SJCRH30 (cell line): ENCODE data around the gene BCAN. TPM values are rescaled to one million over a fixed set of nuclear protein-coding genes. Genes with fewer than 3 reads are reported as not detected.
A peak's percentile ranks its signal among the peaks of the same experiment; 100 is the strongest.

Experiments
- DNase-seq, 2 experiments: peaks; one replicate each; pipeline ENCODE4 v3.0.0-alpha.2; 2015 to 2020
- H3K27ac ChIP-seq: fragments of 250-450 bp; sonication (Bioruptor Pico); 2 replicates; pipeline ENCODE4 v1.5.1; 2020; ENCODE audit warnings: mild to moderate bottlenecking, moderate library complexity
- H3K27me3 ChIP-seq: fragments of 250-450 bp; sonication (Bioruptor Pico); 2 replicates; pipeline ENCODE4 v1.5.1; 2020; ENCODE audit warnings: mild to moderate bottlenecking, moderate library complexity
- H3K36me3 ChIP-seq: fragments of 250-450 bp; sonication (Bioruptor Pico); 2 replicates; pipeline ENCODE4 v1.5.1; 2020; ENCODE audit warnings: mild to moderate bottlenecking, moderate library complexity
- H3K4me1 ChIP-seq: fragments of 250-450 bp; sonication (Bioruptor Pico); 2 replicates; pipeline ENCODE4 v1.5.1; 2020; ENCODE audit warnings: mild to moderate bottlenecking, moderate library complexity
- H3K4me3 ChIP-seq: fragments of 250-450 bp; sonication (Bioruptor Pico); 2 replicates; pipeline ENCODE4 v1.5.1; 2020; ENCODE audit warnings: mild to moderate bottlenecking, moderate library complexity
- H3K9me3 ChIP-seq: fragments of 250-450 bp; sonication (Bioruptor Pico); replicated peaks from 2 replicates; pipeline ENCODE4 v1.5.1; 2020; ENCODE audit warnings: mild to moderate bottlenecking, moderate library complexity
- total RNA-seq: library from RNA; depleted of rRNA; stranded (reverse); fragments of >200 nt; shearing (Covaris generic); gene quantifications from 2 replicates; pipeline ENCODE4 v1.2.3, GENCODE V29; 2014

The BCAN gene
- total RNA-seq, 1 experiment from 2014 or later = not detected

DNA sequence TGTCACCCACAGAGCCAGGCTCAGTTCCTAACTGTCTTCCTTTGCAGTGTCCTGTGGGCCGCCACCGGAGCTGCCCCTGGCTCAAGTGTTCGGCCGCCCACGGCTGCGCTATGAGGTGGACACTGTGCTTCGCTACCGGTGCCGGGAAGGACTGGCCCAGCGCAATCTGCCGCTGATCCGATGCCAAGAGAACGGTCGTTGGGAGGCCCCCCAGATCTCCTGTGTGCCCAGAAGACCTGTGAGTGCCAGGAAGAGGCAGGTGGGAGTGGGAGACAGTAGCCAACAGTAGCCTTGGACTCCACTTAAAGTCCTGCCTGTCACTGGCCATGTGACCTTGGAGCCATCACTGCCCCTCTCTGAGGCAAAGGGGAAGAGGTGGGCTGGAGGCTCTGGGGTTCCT, 16.6 kb downstream of the BCAN start:
- no peaks in the 10 kb centered on the region for H3K36me3 ChIP-seq
- H3K4me3 ChIP-seq = no peak overlapping the region
- H3K9me3 ChIP-seq = no peaks in the 10 kb centered on the region
- no peak for DNase-seq
- peaks cover 28% of the 10 kb centered on the region for H3K4me1 ChIP-seq
- H3K27me3 ChIP-seq = no peaks in the 10 kb centered on the region
- H3K27ac ChIP-seq = no peak overlapping the region

GRCh38 chr1:156658945-156659574, 17.1 kb downstream of the BCAN start:
- Histone ChIP-seq H3K9me3 (no peaks in the 10 kb centered on the region), H3K27ac (no peak overlapping the region), H3K4me1 (peaks cover 33% of the 10 kb centered on the region), H3K4me3 (no peak overlapping the region), H3K27me3 (no peaks in the 10 kb centered on the region), H3K36me3 (no peaks in the 10 kb centered on the region)
- no peak for DNase-seq

GRCh38 chr1:156659661-156659987, 17.7 kb downstream of the BCAN start:
- Histone ChIP-seq H3K9me3 (no peaks in the 10 kb centered on the region), H3K4me1 (peaks cover 38% of the 10 kb centered on the region), H3K36me3 (no peaks in the 10 kb centered on the region), H3K27ac (no peak overlapping the region), H3K27me3 (no peaks in the 10 kb centered on the region), H3K4me3 (peak overlapping the region; percentile 59)
- no peak for DNase-seq

- H3K4me3 ChIP-seq = peak overlapping the region; percentile 59
- H3K4me1 ChIP-seq = peaks cover 41% of the 10 kb centered on the region
- DNase-seq = peak; percentile 97 to 98
- no peaks in the 10 kb centered on the region for H3K9me3 ChIP-seq
- no peaks in the 10 kb centered on the region for H3K36me3 ChIP-seq
- no peaks in the 10 kb centered on the region for H3K27me3 ChIP-seq
- peak overlapping the region; percentile 99 for H3K27ac ChIP-seq
Measured at GRCh38 chr1:156659988-156660751, 18.3 kb downstream of the BCAN start.

DNA sequence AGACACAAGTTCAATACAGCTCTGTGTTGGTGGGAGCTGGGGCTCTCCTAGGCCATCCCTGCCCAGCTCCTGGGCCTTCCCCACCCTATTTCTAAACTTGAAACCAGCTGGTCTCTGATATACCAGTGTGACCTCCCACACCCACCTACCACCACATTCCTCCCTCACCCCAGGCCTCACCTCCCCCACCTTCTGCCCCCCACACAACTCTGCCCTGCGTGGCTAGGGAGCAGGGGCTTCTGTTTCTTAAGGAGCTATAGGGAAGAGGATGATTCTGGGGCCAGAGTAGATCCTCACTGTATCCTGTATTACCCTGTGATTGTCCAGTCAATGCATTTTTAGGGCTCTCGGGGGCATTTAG, 18.8 kb downstream of the BCAN start:
- H3K4me3 ChIP-seq = peak overlapping the region; percentile 59
- H3K36me3 ChIP-seq = no peaks in the 10 kb centered on the region
- H3K27me3 ChIP-seq = no peaks in the 10 kb centered on the region
- peak overlapping the region; percentile 99 for H3K27ac ChIP-seq
- H3K4me1 ChIP-seq = peaks cover 47% of the 10 kb centered on the region
- no peak for DNase-seq
- H3K9me3 ChIP-seq = no peaks in the 10 kb centered on the region

DNA sequence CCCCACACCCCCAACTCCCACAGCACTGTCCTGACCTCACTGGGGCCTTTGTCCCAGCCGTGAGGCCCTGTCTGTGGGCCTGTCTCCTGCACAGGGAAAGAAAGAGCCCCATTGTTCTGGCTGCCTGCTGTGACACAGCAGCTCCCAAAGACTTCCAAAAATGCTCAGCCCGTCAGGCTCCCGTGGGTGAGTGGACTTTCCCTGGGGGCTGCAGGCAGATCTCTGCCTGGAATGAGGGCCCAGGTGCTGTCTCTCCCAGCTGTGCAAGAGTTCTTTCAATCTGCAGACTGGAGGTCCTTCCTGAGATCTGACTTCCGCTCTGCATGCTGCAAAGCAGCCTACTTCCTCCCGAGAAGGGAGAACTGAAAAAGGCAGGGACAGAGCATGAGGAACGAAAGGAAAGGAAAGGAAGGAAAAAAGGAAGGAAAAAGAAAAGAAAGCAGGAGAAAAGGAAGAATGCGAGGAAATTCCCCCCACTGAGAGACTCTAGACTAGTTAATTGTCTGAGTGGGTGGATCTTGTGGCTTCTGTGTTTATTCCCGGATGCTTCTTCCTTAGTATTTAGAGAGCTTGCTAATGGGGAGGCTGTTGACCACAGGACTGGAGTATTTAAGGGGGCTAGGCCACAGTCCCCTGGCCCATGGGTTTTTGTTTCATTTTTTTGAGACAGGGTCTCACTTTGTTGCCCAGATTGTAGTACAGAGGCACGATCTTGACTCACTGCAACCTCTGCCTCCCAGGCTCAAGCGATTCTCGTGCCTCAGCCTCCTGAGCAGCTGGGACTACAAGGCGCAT, 20.3 kb downstream of the BCAN start:
- H3K36me3 ChIP-seq = no peaks in the 10 kb centered on the region
- H3K27me3 ChIP-seq = no peaks in the 10 kb centered on the region
- peaks cover 55% of the 10 kb centered on the region for H3K4me1 ChIP-seq
- peak overlapping the region; percentile 59 for H3K4me3 ChIP-seq
- peak; percentile 78 to 85 for DNase-seq
- no peaks in the 10 kb centered on the region for H3K9me3 ChIP-seq
- peak overlapping the region; percentile 99 for H3K27ac ChIP-seq

- Histone ChIP-seq H3K4me1 (peaks cover 60% of the 10 kb centered on the region), H3K27ac (peak overlapping the region; percentile 99), H3K27me3 (no peaks in the 10 kb centered on the region), H3K9me3 (no peaks in the 10 kb centered on the region), H3K4me3 (peak overlapping the region; percentile 59), H3K36me3 (no peaks in the 10 kb centered on the region)
- no peak for DNase-seq
Measured at GRCh38 chr1:156662800-156663055, 20.8 kb downstream of the BCAN start.

DNA sequence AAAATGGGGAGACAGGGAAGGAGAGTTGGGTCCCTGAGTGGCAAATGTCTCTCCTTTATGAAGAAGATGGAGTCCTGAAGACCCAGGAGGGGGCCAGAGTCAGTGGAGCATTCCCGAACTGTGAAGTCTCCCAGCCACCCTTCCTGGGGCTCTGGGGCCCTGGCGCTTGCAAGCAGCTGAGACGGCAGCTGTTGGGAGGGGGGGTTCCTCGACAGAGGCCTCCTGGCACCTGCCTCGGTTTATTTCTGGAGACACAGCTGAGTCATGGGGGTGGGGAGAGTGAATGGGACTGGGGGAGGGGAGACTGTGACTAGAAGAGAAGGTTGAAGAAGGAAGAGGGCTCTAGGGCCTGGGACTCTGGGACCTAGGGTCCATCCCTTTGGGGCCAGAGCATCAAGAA, 21.3 kb downstream of the BCAN start:
- Histone ChIP-seq H3K9me3 (no peaks in the 10 kb centered on the region), H3K4me1 (peaks cover 64% of the 10 kb centered on the region), H3K4me3 (peak overlapping the region; percentile 59), H3K27ac (peak overlapping the region; percentile 99), H3K36me3 (no peaks in the 10 kb centered on the region), H3K27me3 (no peaks in the 10 kb centered on the region)
- peak; percentile 97 to 98 for DNase-seq

- H3K36me3 ChIP-seq = no peaks in the 10 kb centered on the region
- DNase-seq = peak; percentile 96 to 97
- no peaks in the 10 kb centered on the region for H3K27me3 ChIP-seq
- peak overlapping the region; percentile 47 for H3K4me3 ChIP-seq
- H3K9me3 ChIP-seq = no peaks in the 10 kb centered on the region
- peak overlapping the region; percentile 99 for H3K27ac ChIP-seq
- H3K4me1 ChIP-seq = peaks cover 73% of the 10 kb centered on the region
Measured at GRCh38 chr1:156664046-156664766, 22.3 kb downstream of the BCAN start.

GRCh38 chr1:156664767-156665411, 23.0 kb downstream of the BCAN start:
- Histone ChIP-seq H3K4me1 (peaks cover 80% of the 10 kb centered on the region), H3K9me3 (no peaks in the 10 kb centered on the region), H3K27me3 (no peaks in the 10 kb centered on the region), H3K36me3 (no peaks in the 10 kb centered on the region), H3K4me3 (peak overlapping the region; percentile 47), H3K27ac (peak overlapping the region; percentile 99)
- peak; percentile 86 to 87 for DNase-seq

- peak overlapping the region; percentile 47; the same call in 1 of the 2 replicates for H3K4me3 ChIP-seq
- no peaks in the 10 kb centered on the region for H3K27me3 ChIP-seq
- DNase-seq = peak in 1 of 2 experiments; percentile 37
- peaks cover 83% of the 10 kb centered on the region for H3K4me1 ChIP-seq
- no peaks in the 10 kb centered on the region for H3K36me3 ChIP-seq
- peak overlapping the region; percentile 99 for H3K27ac ChIP-seq
- no peaks in the 10 kb centered on the region for H3K9me3 ChIP-seq
Measured at GRCh38 chr1:156665539-156665938, 23.6 kb downstream of the BCAN start.

GRCh38 chr1:156666862-156667609, 25.1 kb downstream of the BCAN start:
- DNase-seq = peak in 1 of 2 experiments; percentile 32
- Histone ChIP-seq H3K9me3 (no peaks in the 10 kb centered on the region), H3K36me3 (peaks cover 10% of the 10 kb centered on the region), H3K27ac (peak overlapping the region; percentile 54), H3K4me1 (peaks cover 86% of the 10 kb centered on the region), H3K4me3 (no peak overlapping the region), H3K27me3 (no peaks in the 10 kb centered on the region)

GRCh38 chr1:156667610-156667967, 25.7 kb downstream of the BCAN start:
- Histone ChIP-seq H3K4me1 (peaks cover 86% of the 10 kb centered on the region), H3K9me3 (no peaks in the 10 kb centered on the region), H3K27me3 (no peaks in the 10 kb centered on the region), H3K36me3 (peaks cover 15% of the 10 kb centered on the region), H3K4me3 (no peak overlapping the region), H3K27ac (peak overlapping the region; percentile 54)
- DNase-seq = peak in 1 of 2 experiments; percentile 70
